GM23248 (cell line): ENCODE measurements around the gene KISS1R. TPM values are rescaled to one million over a fixed set of nuclear protein-coding genes. Genes with fewer than 3 reads are reported as not detected.

Experiments
- DNase-seq: peaks from one replicate; pipeline ENCODE4 v3.0.0-alpha.2; 2015
- H2AFZ ChIP-seq: fragments of 200-600 bp; sonication (generic); 2 replicates; pipeline ENCODE4 v1.6.1; 2016; ENCODE audit warnings: antibody characterized with exemption
- H3F3A ChIP-seq: fragments of 200-600 bp; sonication (generic); 2 replicates; pipeline ENCODE4 v1.6.1; 2016; ENCODE audit warnings: mild to moderate bottlenecking, antibody characterized with exemption, mixed run types; ENCODE audit not compliant: insufficient read depth
- H3K27ac ChIP-seq: fragments of 200-600 bp; sonication (generic); 2 replicates; pipeline ENCODE4 v1.5.1; 2016; ENCODE audit warnings: mild to moderate bottlenecking
- H3K27me3 ChIP-seq: fragments of 200-600 bp; sonication (generic); replicated peaks from 2 replicates; pipeline ENCODE4 v1.6.1; 2016; ENCODE audit warnings: mild to moderate bottlenecking; ENCODE audit not compliant: insufficient read depth
- H3K36me3 ChIP-seq: fragments of 200-600 bp; sonication (generic); 2 replicates; pipeline ENCODE4 v1.6.1; 2016; ENCODE audit warnings: low read depth, mild to moderate bottlenecking
- H3K4me1 ChIP-seq: fragments of 200-600 bp; sonication (generic); 2 replicates; pipeline ENCODE4 v1.6.1; 2016; ENCODE audit warnings: mild to moderate bottlenecking; ENCODE audit not compliant: insufficient read depth
- H3K4me2 ChIP-seq: fragments of 200-600 bp; sonication (generic); one replicate; pipeline ENCODE4 v1.6.1; 2016; ENCODE audit warnings: mild to moderate bottlenecking; ENCODE audit not compliant: unreplicated experiment
- H3K4me3 ChIP-seq: fragments of 200-600 bp; sonication (generic); 2 replicates; pipeline ENCODE4 v1.5.1; 2016; ENCODE audit warnings: mild to moderate bottlenecking
- H3K79me2 ChIP-seq: fragments of 200-600 bp; sonication (generic); 2 replicates; pipeline ENCODE4 v1.6.1; 2016; ENCODE audit warnings: mild to moderate bottlenecking; ENCODE audit not compliant: insufficient read depth
- H3K9ac ChIP-seq: fragments of 200-600 bp; sonication (generic); 2 replicates; pipeline ENCODE4 v1.6.1; 2016; ENCODE audit warnings: mild to moderate bottlenecking
- H3K9me2 ChIP-seq: fragments of 200-600 bp; sonication (generic); 2 replicates; pipeline ENCODE4 v1.6.1; 2016; ENCODE audit warnings: mixed run types, mild to moderate bottlenecking, moderate library complexity; ENCODE audit not compliant: insufficient read depth
- H3K9me3 ChIP-seq: fragments of 200-600 bp; sonication (generic); one replicate; pipeline ENCODE4 v1.6.1; 2017; ENCODE audit warnings: low read depth
- H4K20me1 ChIP-seq: fragments of 200-600 bp; sonication (generic); 2 replicates; pipeline ENCODE4 v1.6.0; 2016; ENCODE audit not compliant: insufficient read depth
- EZH2 ChIP-seq: fragments of 200-600 bp; sonication (generic); IDR thresholded peaks from 2 replicates; pipeline ENCODE4 v1.6.1; 2018; ENCODE audit warnings: antibody characterized with exemption, mild to moderate bottlenecking; ENCODE audit not compliant: insufficient read depth, poor library complexity, severe bottlenecking
- EZH2phosphoT487 ChIP-seq: fragments of 200-600 bp; sonication (generic); IDR thresholded peaks from 2 replicates; pipeline ENCODE4 v1.6.1; 2018; ENCODE audit warnings: antibody characterized with exemption, moderate library complexity, mild to moderate bottlenecking, low read depth; ENCODE audit not compliant: insufficient read depth
- WGBS, 2 experiments: methylation state at CpG; one replicate each; pipeline ENCODE4 v1.1.6; 2015 to 2017; ENCODE audit warnings: low lambda C conversion rate in 2 of 2, low coverage in 1 of 2; ENCODE audit errors: missing lambda C conversion rate in 2 of 2; 5-methylcytosine and 5-hydroxymethylcytosine counted together
- in situ Hi-C: fragments of 300-500 bp; cut with MboI; formaldehyde crosslinking; loops from 2 replicates; pipeline ENCODE4 v1.15.0; 2020
- polyA plus RNA-seq: library from polyadenylated mRNA; unstranded; fragments of >200 nt; fragmentation: Nextera tagmentation; extraction: Ambion mirVana; gene quantifications from 2 replicates; pipeline ENCODE4 v1.2.1, GENCODE V29; 2016
- total RNA-seq: library from RNA; depleted of rRNA; stranded (reverse); fragments of >200 nt; shearing (Covaris generic); gene quantifications from 2 replicates; pipeline ENCODE4 v1.2.3, GENCODE V29; 2014

Gene KISS1R
- total and polyA plus RNA-seq, 2 experiments from 2014 or later: not detected

DNA sequence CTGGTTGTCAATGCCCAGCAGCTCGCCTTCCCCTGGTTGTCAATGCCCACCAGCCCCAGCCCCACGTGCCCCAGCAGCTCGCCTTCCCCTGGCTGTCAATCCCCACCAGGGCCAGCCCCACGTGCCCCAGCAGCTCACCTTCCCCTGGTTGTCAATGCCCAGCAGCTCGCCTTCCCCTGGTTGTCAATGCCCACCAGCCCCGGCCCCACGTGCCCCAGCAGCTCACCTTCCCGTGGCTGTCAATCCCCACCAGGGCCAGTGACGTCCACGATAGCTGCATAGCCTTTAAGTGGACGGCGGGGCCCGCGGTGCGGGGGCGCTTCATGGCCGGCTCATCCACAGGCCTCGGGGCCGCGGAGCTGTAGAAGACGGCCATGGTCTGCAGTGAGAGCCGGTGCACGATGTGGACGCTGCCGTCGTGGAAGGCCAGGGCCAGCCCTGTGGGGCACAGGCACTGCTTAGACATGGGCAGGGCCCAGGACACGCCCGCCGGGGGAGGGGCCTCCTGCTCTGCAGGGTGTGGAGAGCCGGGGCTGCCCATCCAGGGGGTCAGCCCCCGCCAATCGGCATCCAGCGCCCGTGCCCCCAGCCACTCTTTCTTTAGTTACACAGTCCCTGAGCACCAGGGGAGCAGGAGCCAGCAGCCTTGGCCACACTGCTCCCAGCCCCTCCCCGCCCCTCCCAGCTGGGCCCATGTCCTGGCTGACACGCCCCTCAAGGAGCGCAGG is 37.3 kb upstream of the KISS1R start:
- Histone ChIP-seq H3K27me3 (no peaks in the 10 kb centered on the region), H3K9ac (no peak overlapping the region), H3K4me1 (no peaks in the 10 kb centered on the region), H3K27ac (no peak overlapping the region), H3K9me2 (no peaks in the 10 kb centered on the region), H2AFZ (no peak overlapping the region), H3F3A (no peaks in the 10 kb centered on the region), H3K4me2 (no peak overlapping the region), H3K9me3 (no peaks in the 10 kb centered on the region), H3K36me3 (no peaks in the 10 kb centered on the region), H3K79me2 (no peaks in the 10 kb centered on the region), H3K4me3 (no peak overlapping the region), H4K20me1 (no peaks in the 10 kb centered on the region)
- in situ Hi-C loops: no loop called here
- 87 to 92% methylated on average over 26 to 29 of the region's 37 CpGs for WGBS, 2 experiments
- no peak for DNase-seq
- TF ChIP-seq EZH2 (no peak), EZH2phosphoT487 (no peak)

DNA sequence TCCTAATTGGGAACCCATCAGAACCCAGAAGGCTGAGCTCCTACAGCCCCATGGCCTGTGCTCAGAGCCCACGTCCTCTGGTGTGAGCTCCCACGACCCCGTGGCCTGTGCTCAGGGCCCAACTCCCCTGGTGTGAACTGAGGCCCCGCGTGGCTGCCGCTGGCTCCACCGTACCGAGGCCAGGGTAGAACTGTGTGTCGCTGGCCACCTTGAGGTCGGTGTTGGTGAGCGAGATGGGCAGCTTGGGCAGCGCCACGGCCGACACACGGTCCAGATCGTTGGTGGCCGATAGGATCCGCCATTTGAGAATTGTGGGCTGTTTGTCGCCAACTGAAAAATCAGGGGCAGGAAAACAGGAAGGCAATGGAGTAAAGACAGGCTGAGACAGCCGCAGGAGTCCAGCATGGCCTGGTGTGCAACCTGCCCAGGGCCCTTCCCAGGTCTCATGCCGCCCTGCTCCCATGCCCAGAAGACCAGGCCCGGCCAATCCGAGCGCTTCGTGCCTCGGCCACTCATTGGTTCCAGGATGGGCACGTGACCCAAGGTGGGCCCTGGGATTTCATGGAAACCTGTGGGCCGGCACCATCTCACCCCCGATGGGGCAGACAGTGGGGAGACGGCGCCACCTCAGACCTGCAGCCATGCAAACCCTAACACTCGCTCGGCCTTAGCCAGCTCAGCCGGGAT is 35.6 kb upstream of the KISS1R start:
- H3K36me3 ChIP-seq: no peaks in the 10 kb centered on the region
- 98% methylated on average over 34 of the region's 34 CpGs for WGBS, 2 experiments
- no peak overlapping the region for H3K9ac ChIP-seq
- H3K79me2 ChIP-seq: 0 out of 2 replicates have a peak, but pooled peaks cover 2% of the 10 kb centered on the region
- H3K27ac ChIP-seq: no peak overlapping the region
- no peaks in the 10 kb centered on the region for H3K9me2 ChIP-seq
- H3F3A ChIP-seq: no peaks in the 10 kb centered on the region
- H3K4me3 ChIP-seq: no peak overlapping the region
- H4K20me1 ChIP-seq: no peaks in the 10 kb centered on the region
- no peak for TF ChIP-seq EZH2
- no peak for TF ChIP-seq EZH2phosphoT487
- no peaks in the 10 kb centered on the region for H3K27me3 ChIP-seq
- H3K4me2 ChIP-seq: no peak overlapping the region
- no peak overlapping the region for H2AFZ ChIP-seq
- H3K4me1 ChIP-seq: no peaks in the 10 kb centered on the region
- no peaks in the 10 kb centered on the region for H3K9me3 ChIP-seq
- no peak for DNase-seq
- in situ Hi-C loops: no loop called here

DNA sequence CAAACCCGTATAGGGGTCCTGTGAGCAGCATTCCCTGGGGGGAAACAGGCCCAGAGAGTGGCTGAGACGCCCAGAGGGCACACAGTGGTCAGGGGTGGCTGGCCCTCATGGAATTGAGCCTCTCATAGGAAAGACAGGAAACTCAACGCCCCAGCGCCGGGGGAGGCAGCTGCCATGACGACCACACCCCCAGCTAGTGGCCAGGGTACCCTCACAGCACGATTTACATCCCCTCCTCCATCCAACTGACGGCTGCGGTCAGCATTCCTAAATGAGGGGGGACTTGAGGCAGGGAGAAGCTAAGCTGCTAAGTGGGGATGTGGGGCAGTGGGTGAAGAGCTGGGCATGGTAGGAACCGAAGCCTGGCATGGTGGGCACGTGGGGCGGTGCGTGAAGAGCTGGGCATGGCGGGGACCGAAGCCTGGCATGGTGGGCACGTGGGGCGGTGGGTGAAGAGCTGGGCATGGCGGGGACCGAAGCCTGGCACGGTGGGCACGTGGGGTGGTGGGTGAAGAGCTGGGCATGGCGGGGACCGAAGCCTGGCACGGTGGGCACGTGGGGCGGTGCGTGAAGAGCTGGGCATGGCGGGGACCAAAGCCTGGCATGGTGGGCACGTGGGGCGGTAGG is 34.1 kb upstream of the KISS1R start:
- Histone ChIP-seq H4K20me1 (no peaks in the 10 kb centered on the region), H3K4me2 (no peak overlapping the region), H3K4me1 (no peaks in the 10 kb centered on the region), H3F3A (no peaks in the 10 kb centered on the region), H3K36me3 (no peaks in the 10 kb centered on the region), H3K4me3 (no peak overlapping the region), H3K27ac (no peak overlapping the region), H3K9ac (no peak overlapping the region), H3K27me3 (no peaks in the 10 kb centered on the region), H3K79me2 (0 out of 2 replicates have a peak, but pooled peaks cover 7% of the 10 kb centered on the region), H3K9me2 (no peaks in the 10 kb centered on the region), H3K9me3 (no peaks in the 10 kb centered on the region), H2AFZ (no peak overlapping the region)
- in situ Hi-C loops: no loop called here
- TF ChIP-seq EZH2 (no peak), EZH2phosphoT487 (no peak)
- 95 to 97% methylated on average over 15 to 30 of the region's 30 CpGs for WGBS, 2 experiments
- DNase-seq: no peak

- no peaks in the 10 kb centered on the region for H3K4me1 ChIP-seq
- no peak for DNase-seq
- WGBS, 2 experiments: 97% methylated on average over 22 of the region's 22 CpGs
These were observed 33.4 kb upstream of the KISS1R start for GRCh38 chr19:883661-884211.

More at GRCh38 chr19:883661-884211, 33.4 kb upstream of the KISS1R start:
- H3K27me3 ChIP-seq: no peaks in the 10 kb centered on the region
- H3K9me3 ChIP-seq: no peaks in the 10 kb centered on the region
- no peaks in the 10 kb centered on the region for H3K36me3 ChIP-seq
- H3K9ac ChIP-seq: no peak overlapping the region
- no peak overlapping the region for H3K4me2 ChIP-seq
- TF ChIP-seq EZH2phosphoT487: no peak
- TF ChIP-seq EZH2: no peak
- H3K79me2 ChIP-seq: 0 out of 2 replicates have a peak, but pooled peaks cover 7% of the 10 kb centered on the region
- no peaks in the 10 kb centered on the region for H4K20me1 ChIP-seq
- in situ Hi-C loops: no loop called here
- no peak overlapping the region for H2AFZ ChIP-seq
- no peaks in the 10 kb centered on the region for H3K9me2 ChIP-seq
- H3F3A ChIP-seq: no peaks in the 10 kb centered on the region
- H3K4me3 ChIP-seq: no peak overlapping the region
- no peak overlapping the region for H3K27ac ChIP-seq
